Measurements from ENCODE around the gene FLII. TPM values are rescaled to one million over a fixed set of nuclear protein-coding genes. Genes with fewer than 3 reads are reported as not detected.

The FLII gene
- total and polyA plus RNA-seq, 2 of the 8 experiments (the other 6 are each of a cell fraction or from before 2014, with no cell fraction given), result 300 to 549 TPM

GRCh38 chr17:18260332-18261145 lies 2.0 kb upstream of the FLII start, which contains the start of gene MIEF2 (continued):
- TF ChIP-seq POLR2A (IDR thresholded peaks at IDR 0.05; ENCODE audit: control extremely low read depth in 1 of 2, low read depth in 2 of 2, low read length in 2 of 2), result peak in 1 of 2 experiments; percentile 91; a peak in 2 of 3 replicates
- TF ChIP-seq PHF8 (conservative IDR thresholded peaks at IDR 0.05; ENCODE audit: low read depth, low read length), result peak; percentile 82
- TF ChIP-seq EZH2 (IDR thresholded peaks at IDR 0.05; ENCODE audit: low read depth, low read length, severe bottlenecking), result no peak
- TF ChIP-seq RXRA (IDR thresholded peaks at IDR 0.05; ENCODE audit: insufficient read depth, low read depth, low read length), result no peak
- no peak for TF ChIP-seq EGR1 (IDR thresholded peaks at IDR 0.05; ENCODE audit: borderline replicate concordance, low read depth, low read length)
- TF ChIP-seq SP4 (IDR thresholded peaks at IDR 0.05; ENCODE audit: low read length), result no peak
- no peak for TF ChIP-seq USF2 (IDR thresholded peaks at IDR 0.05; ENCODE audit: low read length)
- TF ChIP-seq POLR2AphosphoS5 (IDR thresholded peaks at IDR 0.05; ENCODE audit: low read depth, low read length), result peak; percentile 76; the same call in 1 of the 2 replicates
- TF ChIP-seq SIRT6 (IDR thresholded peaks at IDR 0.05; ENCODE audit: low read length), result no peak
- TF ChIP-seq RBBP5 (IDR thresholded peaks at IDR 0.05; ENCODE audit: borderline replicate concordance, low read depth, low read length), result no peak
- peak; percentile 79 for TF ChIP-seq CHD2 (IDR thresholded peaks at IDR 0.05; ENCODE audit: low read length)
- no peak for TF ChIP-seq CEBPB (IDR thresholded peaks at IDR 0.05; ENCODE audit: low read depth, low read length)
- no peak for TF ChIP-seq GTF2F1 (IDR thresholded peaks at IDR 0.05; ENCODE audit: borderline replicate concordance, low read depth, low read length)
- TF ChIP-seq BRCA1 (IDR thresholded peaks at IDR 0.05; ENCODE audit: low read depth, low read length), result no peak
- peak; percentile 36 for TF ChIP-seq ASH2L (IDR thresholded peaks at IDR 0.05; ENCODE audit: low read length)
